ENCODE measurements around the gene RAX2.
"Not testable (repeated sequence)": the region's sequence is repeated elsewhere in the genome, so short reads cannot be mapped to it uniquely, and the experiment has no call there.

RAX2 gene

GRCh38 chr19:3765121-3765520 lies 6.9 kb downstream of the RAX2 start:
- H3K27ac Mint-ChIP-seq: no peak overlapping the region
- H3K9me3 Mint-ChIP-seq: no peaks in the 10 kb centered on the region
- H3K4me3 Mint-ChIP-seq: no peak overlapping the region
- H3K4me1 Mint-ChIP-seq: peaks cover 19% of the 10 kb centered on the region
- DNase-seq (ENCODE audit: low spot score in 2 of 2): no peak
- ATAC-seq (ENCODE audit: low read depth): no peak
- no peaks in the 10 kb centered on the region for H3K27me3 Mint-ChIP-seq
- peaks cover 15% of the 10 kb centered on the region for H3K36me3 Mint-ChIP-seq

GRCh38 chr19:3762501-3763459 lies 9.2 kb downstream of the RAX2 start, which contains the start of gene MRPL54:
TSS of gene MRPL54 (plus strand) at chr19:3762682. CDS start at chr19:3762701, 19 bp downstream.
- ATAC-seq (ENCODE audit: low read depth) (peak; percentile 80), DNase-seq (ENCODE audit: low spot score in 2 of 2) (peak; percentile 98 to 99)
- H3K4me3 Mint-ChIP-seq: peak within 1 kb of the TSS; percentile 99
- peak within 1 kb of the TSS; percentile 100 for H3K27ac Mint-ChIP-seq
- no peaks in the 10 kb centered on the region for H3K27me3 Mint-ChIP-seq
- no peaks in the 10 kb centered on the region for H3K9me3 Mint-ChIP-seq
- peaks cover 19% of the 10 kb centered on the region for H3K4me1 Mint-ChIP-seq
- peaks cover 7% of the 10 kb centered on the region for H3K36me3 Mint-ChIP-seq

DNA sequence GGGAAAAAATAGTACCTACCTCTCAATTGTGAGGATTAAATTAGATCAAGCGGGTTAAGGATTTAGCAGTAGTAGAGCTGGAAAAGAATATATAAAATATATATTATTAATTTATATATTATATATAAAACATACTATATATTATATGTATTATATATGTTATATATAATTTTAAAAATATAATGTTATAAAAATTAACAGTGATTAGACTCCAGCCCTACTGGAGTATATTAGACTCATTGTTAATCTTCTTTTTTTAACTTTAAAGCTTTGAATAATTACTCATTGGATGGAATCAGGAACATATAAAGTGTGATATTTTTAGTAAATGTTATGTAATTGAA lies 9.9 kb downstream of the RAX2 start:
- Mint-ChIP-seq H3K4me3 (peak overlapping the region; percentile 99), H3K36me3 (peaks cover 7% of the 10 kb centered on the region), H3K27ac (peak overlapping the region; percentile 100), H3K9me3 (no peaks in the 10 kb centered on the region), H3K4me1 (peaks cover 19% of the 10 kb centered on the region), H3K27me3 (no peaks in the 10 kb centered on the region)
- DNase-seq (ENCODE audit: low spot score in 2 of 2) (no peak), ATAC-seq (ENCODE audit: low read depth) (no peak)

GRCh38 chr19:3761382-3762129 lies 10.5 kb downstream of the RAX2 start, which contains the start of gene APBA3:
TSS of gene APBA3 (minus strand) at chr19:3761692. CDS start at chr19:3760264, 1,428 bp downstream.
- H3K36me3 Mint-ChIP-seq: peaks cover 5% of the 10 kb centered on the region
- H3K4me3 Mint-ChIP-seq: peak within 1 kb of the TSS; percentile 99

DNA sequence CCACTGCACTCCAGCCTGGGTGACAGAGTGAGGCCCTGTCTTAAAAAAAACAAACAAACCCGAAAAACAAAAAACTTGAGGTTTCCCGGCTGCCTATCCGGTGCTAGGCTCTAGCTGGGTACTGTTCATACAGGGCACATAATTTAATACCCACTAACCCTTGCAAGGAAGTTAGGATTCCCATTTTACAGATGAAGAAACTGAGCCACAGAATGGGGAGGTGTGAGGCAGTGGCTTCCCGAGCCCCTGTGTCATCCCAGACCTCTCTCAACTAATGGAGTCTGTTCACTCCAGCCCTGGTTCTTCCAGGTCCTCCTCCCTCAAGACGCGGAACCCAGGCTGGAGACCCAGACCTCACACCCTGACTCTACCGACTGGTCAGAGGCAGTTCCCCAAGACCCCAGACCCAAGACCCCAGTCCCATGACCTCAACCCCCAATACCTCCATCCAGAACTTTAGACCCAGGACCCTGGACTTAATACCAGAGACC lies 11.1 kb downstream of the RAX2 start:
- no peaks in the 10 kb centered on the region for H3K9me3 Mint-ChIP-seq
- peaks cover 15% of the 10 kb centered on the region for H3K4me1 Mint-ChIP-seq
- H3K4me3 Mint-ChIP-seq: peak overlapping the region; percentile 99
- H3K27me3 Mint-ChIP-seq: no peaks in the 10 kb centered on the region
- H3K27ac Mint-ChIP-seq: peak overlapping the region; percentile 100
- H3K36me3 Mint-ChIP-seq: peaks cover under 1% of the 10 kb centered on the region
- DNase-seq (ENCODE audit: low spot score in 2 of 2) (no peak), ATAC-seq (ENCODE audit: low read depth) (no peak)

More at GRCh38 chr19:3761382-3762129, 10.5 kb downstream of the RAX2 start, which contains the start of gene APBA3:
- H3K9me3 Mint-ChIP-seq: no peaks in the 10 kb centered on the region
- peak within 1 kb of the TSS; percentile 100 for H3K27ac Mint-ChIP-seq
- peak; percentile 95 to 96 for DNase-seq (ENCODE audit: low spot score in 2 of 2)
- H3K27me3 Mint-ChIP-seq: no peaks in the 10 kb centered on the region
- peaks cover 17% of the 10 kb centered on the region for H3K4me1 Mint-ChIP-seq
- ATAC-seq (ENCODE audit: low read depth): peak; percentile 49

DNA sequence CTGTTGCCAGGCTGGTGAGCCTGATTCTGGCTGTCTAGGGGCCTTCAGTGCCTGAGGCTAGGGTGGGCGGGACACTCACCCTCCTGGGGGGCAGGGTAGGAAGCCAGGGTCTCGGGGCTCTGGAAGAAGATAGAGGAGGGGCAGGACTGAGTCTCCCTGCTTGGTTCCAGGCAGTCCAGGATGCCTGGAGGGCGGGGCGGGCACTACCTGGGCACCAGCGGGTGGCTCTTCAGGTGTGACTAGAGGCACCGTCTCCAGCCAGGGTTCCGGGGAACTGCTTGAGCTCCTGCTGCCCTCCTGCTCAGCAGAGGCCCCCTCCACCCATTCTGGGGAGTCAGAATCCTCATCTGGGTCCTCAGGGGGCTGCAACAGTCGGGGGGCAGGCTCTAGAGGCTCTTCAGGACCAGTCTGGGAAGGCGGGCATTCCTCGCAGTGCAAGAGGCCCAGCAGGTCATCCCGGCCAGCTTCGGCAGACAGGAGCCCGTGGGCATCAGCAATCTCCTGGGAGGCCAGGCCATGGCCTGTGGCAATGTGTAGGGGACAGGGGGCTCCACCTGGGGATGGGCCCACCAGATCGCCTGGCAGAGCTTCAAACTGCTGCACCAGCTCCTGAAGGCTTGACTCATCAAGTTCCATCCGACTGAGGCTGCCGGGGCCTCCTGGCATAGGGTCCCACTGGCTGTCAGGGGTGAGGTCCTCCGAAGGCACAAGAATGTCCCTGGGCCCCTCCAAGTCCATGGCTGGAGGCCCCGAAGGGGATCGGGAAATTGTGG lies 12.4 kb downstream of the RAX2 start:
- Mint-ChIP-seq H3K27me3 (no peaks in the 10 kb centered on the region), H3K27ac (no peak overlapping the region), H3K9me3 (no peaks in the 10 kb centered on the region), H3K4me3 (peak overlapping the region; percentile 53), H3K36me3 (peaks cover 8% of the 10 kb centered on the region), H3K4me1 (peaks cover 21% of the 10 kb centered on the region)
- ATAC-seq (ENCODE audit: low read depth) (no peak), DNase-seq (ENCODE audit: low spot score in 2 of 2) (no peak)

- H3K4me3 Mint-ChIP-seq: not testable (repeated sequence)
Observed at GRCh38 chr19:3758297-3758696, 13.7 kb downstream of the RAX2 start.

GRCh38 chr19:3757705-3758104 lies 14.3 kb downstream of the RAX2 start:
- not testable (repeated sequence) for H3K27me3 Mint-ChIP-seq; H3K36me3 Mint-ChIP-seq; H3K27ac Mint-ChIP-seq; H3K9me3 Mint-ChIP-seq; ATAC-seq (ENCODE audit: low read depth); DNase-seq (ENCODE audit: low spot score in 2 of 2); H3K4me3 Mint-ChIP-seq
- peaks cover 17% of the 10 kb centered on the region for H3K4me1 Mint-ChIP-seq

More at GRCh38 chr19:3758297-3758696, 13.7 kb downstream of the RAX2 start:
- DNase-seq (ENCODE audit: low spot score in 2 of 2); H3K9me3 Mint-ChIP-seq; H3K27ac Mint-ChIP-seq; H3K36me3 Mint-ChIP-seq; H3K27me3 Mint-ChIP-seq; ATAC-seq (ENCODE audit: low read depth): not testable (repeated sequence)
- H3K4me1 Mint-ChIP-seq: peaks cover 21% of the 10 kb centered on the region

GRCh38 chr19:3753631-3754410 lies 18.2 kb downstream of the RAX2 start:
- Mint-ChIP-seq H3K4me3 (no peak overlapping the region), H3K4me1 (peaks cover 7% of the 10 kb centered on the region), H3K36me3 (peaks cover 14% of the 10 kb centered on the region), H3K9me3 (no peaks in the 10 kb centered on the region), H3K27ac (no peak overlapping the region), H3K27me3 (no peaks in the 10 kb centered on the region)
- DNase-seq (ENCODE audit: low spot score in 2 of 2) (no peak), ATAC-seq (ENCODE audit: low read depth) (no peak)

DNA sequence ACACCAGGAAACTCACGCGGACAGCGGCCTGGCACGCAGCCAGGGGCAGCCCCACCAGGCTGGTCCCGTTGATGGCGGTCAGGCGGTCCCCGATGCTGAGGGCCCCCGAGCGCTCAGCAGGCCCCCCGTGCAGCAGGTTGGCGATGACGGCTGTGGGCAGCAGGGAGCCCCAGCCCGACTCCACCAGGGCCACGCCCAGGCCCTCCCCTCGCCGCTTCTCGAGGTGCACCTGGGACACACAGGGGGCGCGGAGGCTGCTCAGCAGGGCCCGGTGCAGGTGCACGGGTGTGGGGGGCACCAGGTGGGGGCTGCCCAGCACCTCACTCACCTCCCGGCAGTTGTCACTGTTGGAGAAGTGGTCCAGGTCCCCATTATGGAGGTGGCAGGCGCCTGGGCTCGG lies 19.5 kb downstream of the RAX2 start:
- DNase-seq (ENCODE audit: low spot score in 2 of 2) (no peak), ATAC-seq (ENCODE audit: low read depth) (no peak)
- Mint-ChIP-seq H3K4me1 (peaks cover 7% of the 10 kb centered on the region), H3K27ac (no peak overlapping the region), H3K27me3 (no peaks in the 10 kb centered on the region), H3K36me3 (peaks cover 14% of the 10 kb centered on the region), H3K9me3 (no peaks in the 10 kb centered on the region), H3K4me3 (no peak overlapping the region)

- peaks cover 14% of the 10 kb centered on the region for H3K36me3 Mint-ChIP-seq
- no peaks in the 10 kb centered on the region for H3K27me3 Mint-ChIP-seq
- H3K4me1 Mint-ChIP-seq: peaks cover 7% of the 10 kb centered on the region
- no peaks in the 10 kb centered on the region for H3K9me3 Mint-ChIP-seq
- H3K27ac Mint-ChIP-seq: no peak overlapping the region
- H3K4me3 Mint-ChIP-seq: no peak overlapping the region
- ATAC-seq (ENCODE audit: low read depth): no peak
- no peak for DNase-seq (ENCODE audit: low spot score in 2 of 2)
Observed at GRCh38 chr19:3751236-3751635, 20.8 kb downstream of the RAX2 start.

DNA sequence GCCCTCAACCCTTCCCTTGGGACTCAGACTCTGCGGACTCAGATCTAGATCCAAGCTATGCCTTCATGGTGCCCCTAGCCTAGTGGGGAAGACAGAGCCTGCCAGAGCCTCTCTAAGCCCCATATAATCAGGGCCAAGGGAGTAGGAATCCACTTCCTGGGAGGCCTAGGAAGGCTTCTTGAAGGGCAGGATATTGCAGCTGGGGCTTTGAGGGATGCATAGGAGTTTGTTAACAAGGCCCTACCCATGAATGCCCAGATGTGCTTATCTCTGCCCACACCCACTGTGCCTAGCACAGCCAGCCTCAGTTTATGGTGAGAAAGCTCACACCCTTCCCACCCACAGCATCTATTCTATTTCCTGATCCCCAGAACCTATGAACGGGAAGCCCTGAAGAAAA lies 21.8 kb downstream of the RAX2 start:
- no peaks in the 10 kb centered on the region for H3K9me3 Mint-ChIP-seq
- H3K4me1 Mint-ChIP-seq: peaks cover 4% of the 10 kb centered on the region
- H3K4me3 Mint-ChIP-seq: no peak overlapping the region
- H3K27me3 Mint-ChIP-seq: no peaks in the 10 kb centered on the region
- peaks cover 11% of the 10 kb centered on the region for H3K36me3 Mint-ChIP-seq
- no peak for DNase-seq (ENCODE audit: low spot score in 2 of 2)
- no peak overlapping the region for H3K27ac Mint-ChIP-seq
- no peak for ATAC-seq (ENCODE audit: low read depth)

DNA sequence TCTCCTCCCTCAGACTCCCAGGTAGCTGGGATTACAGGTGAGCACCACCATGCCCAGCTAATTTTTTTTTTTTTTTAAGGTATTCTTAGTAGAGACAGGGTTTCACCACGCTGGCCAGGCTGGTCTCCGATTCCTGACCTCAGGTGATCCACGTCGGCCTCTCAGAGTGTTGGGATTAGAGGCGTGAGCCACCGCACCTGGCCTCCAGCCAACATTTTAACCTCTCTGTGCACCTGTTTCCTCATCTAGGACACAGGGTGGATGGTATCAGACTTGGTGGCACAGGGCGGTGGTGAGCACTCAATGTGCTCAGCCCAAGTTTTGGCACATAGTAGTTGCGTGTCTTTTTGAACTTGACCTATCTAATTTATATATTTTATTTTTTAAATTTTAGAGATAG lies 23.1 kb downstream of the RAX2 start:
- ATAC-seq (ENCODE audit: low read depth) (no peak), DNase-seq (ENCODE audit: low spot score in 2 of 2) (no peak)
- H3K27me3 Mint-ChIP-seq: no peaks in the 10 kb centered on the region
- no peaks in the 10 kb centered on the region for H3K4me1 Mint-ChIP-seq
- no peaks in the 10 kb centered on the region for H3K9me3 Mint-ChIP-seq
- H3K4me3 Mint-ChIP-seq: no peak overlapping the region
- H3K36me3 Mint-ChIP-seq: peaks cover 6% of the 10 kb centered on the region
- H3K27ac Mint-ChIP-seq: no peak overlapping the region
